GM12878 (cell line): ENCODE results near the gene PSMD8. TPM values are rescaled to one million over a fixed set of nuclear protein-coding genes. Genes with fewer than 3 reads are reported as not detected.

Experiments
- CBX3 ChIP-seq: fragments of 200-600 bp; sonication (generic); IDR thresholded peaks from 2 replicates; pipeline ENCODE4 v1.6.1; 2016; ENCODE audit warnings: low read depth, borderline replicate concordance
- DPF2 ChIP-seq: fragments of 450-650 bp; IDR thresholded peaks from 2 replicates; pipeline ENCODE4 v1.6.1; 2017; ENCODE audit warnings: mild to moderate bottlenecking
- ESRRA ChIP-seq: IDR thresholded peaks from 2 replicates; pipeline ENCODE4 v1.6.1; 2012; ENCODE audit warnings: mild to moderate bottlenecking, low read length, improper control_type of control experiment
- JUNB ChIP-seq: IDR thresholded peaks from 2 replicates; pipeline ENCODE4 v1.6.1; 2016; ENCODE audit warnings: antibody characterized with exemption, mild to moderate bottlenecking
- JUND ChIP-seq: IDR thresholded peaks from 2 replicates; pipeline ENCODE4 v1.6.1; 2012; ENCODE audit warnings: low read depth, mild to moderate bottlenecking, low read length, improper control_type of control experiment, moderate library complexity
- MEF2B ChIP-seq: fragments of 450-650 bp; IDR thresholded peaks from 2 replicates; pipeline ENCODE4 v1.6.1; 2018; ENCODE audit warnings: mild to moderate bottlenecking, moderate library complexity; ENCODE audit not compliant: partially characterized antibody, poor library complexity, severe bottlenecking
- MXI1 ChIP-seq: fragments of 150-350 bp; IDR thresholded peaks from 2 replicates; pipeline ENCODE4 v1.6.1; 2011; ENCODE audit warnings: low read depth, mild to moderate bottlenecking, inconsistent platforms, low read length, improper control_type of control experiment
- NFYB ChIP-seq: IDR thresholded peaks from 2 replicates; pipeline ENCODE4 v1.6.1; 2011; ENCODE audit warnings: low read depth, mild to moderate bottlenecking, low read length, improper control_type of control experiment, moderate library complexity; ENCODE audit not compliant: insufficient read depth
- NR2C1 ChIP-seq: fragments of 450-650 bp; IDR thresholded peaks from 2 replicates; pipeline ENCODE4 v1.6.1; 2017; ENCODE audit warnings: antibody characterized with exemption, mild to moderate bottlenecking, moderate library complexity
- NR2F1 ChIP-seq: fragments of 450-650 bp; conservative IDR thresholded peaks from 2 replicates; pipeline ENCODE4 v1.6.1; 2017; ENCODE audit warnings: mild to moderate bottlenecking
- PAX5 ChIP-seq: IDR thresholded peaks from 2 replicates; pipeline ENCODE4 v1.6.1; 2011; ENCODE audit warnings: low read depth, low read length, borderline replicate concordance
- RUNX3 ChIP-seq: IDR thresholded peaks from 2 replicates; pipeline ENCODE4 v1.6.1; 2012; ENCODE audit warnings: low read length, inconsistent platforms
- SMC3 ChIP-seq: IDR thresholded peaks from 2 replicates; pipeline ENCODE4 v1.6.1; 2011; ENCODE audit warnings: low read length, improper control_type of control experiment, borderline replicate concordance
- SREBF2 ChIP-seq: IDR thresholded peaks from 2 replicates; pipeline ENCODE4 v1.6.1; 2012; ENCODE audit warnings: mild to moderate bottlenecking, low read length
- ZNF207 ChIP-seq: fragments of 450-650 bp; IDR thresholded peaks from 2 replicates; pipeline ENCODE4 v1.6.1; 2014; ENCODE audit warnings: antibody characterized with exemption, mild to moderate bottlenecking, borderline replicate concordance
- polyA plus RNA-seq, 11 experiments: library from polyadenylated mRNA; depleted of rRNA in 4 of 11; unstranded in 6 of 11; stranded (reverse) in 5 of 11; fragments of >200 nt; fragmentation: Nextera tagmentation in 4 of 11; fragmentation: Illumina TruSeq in 1 of 11; extraction: Ambion mirVana in 4 of 11; extraction: Trizol in 1 of 11; gene quantifications; 1 replicate in 1 of 11; 2 replicates in 10 of 11; pipeline versions ENCODE4 v1.2.1 to v1.2.3, GENCODE V29; 2011 to 2016; ENCODE audit warnings: inconsistent platforms in 2 of 11, missing spikeins in 2 of 11, low read depth in 1 of 11
- total RNA-seq, 4 experiments: library from RNA; depleted of rRNA in 3 of 4; stranded (reverse); fragments of >200 nt in 3 of 4; fragmentation: Illumina TruSeq in 1 of 4; extraction: Trizol in 1 of 4; gene quantifications; 2 replicates each; pipeline versions ENCODE4 v1.2.1 to v1.2.3, GENCODE V29; 2013 to 2021
- TF ChIP-seq, protein P1 (sequence below): IDR thresholded peaks from 2 replicates; pipeline ENCODE4 v1.6.1; 2011; ENCODE audit warnings: borderline replicate concordance, low read depth, mild to moderate bottlenecking, moderate library complexity, mixed read lengths, low read length; ENCODE audit not compliant: insufficient read depth; ENCODE audit errors: extremely low read length
- TF ChIP-seq, protein P2 (sequence below): fragments of 450-650 bp; IDR thresholded peaks from 2 replicates; pipeline ENCODE4 v1.6.1; 2017; ENCODE audit warnings: low read depth, mild to moderate bottlenecking, moderate library complexity
- TF ChIP-seq, protein P3 (sequence below): IDR thresholded peaks from 2 replicates; pipeline ENCODE4 v1.6.1; 2011; ENCODE audit warnings: borderline replicate concordance, low read depth, mild to moderate bottlenecking, moderate library complexity, low read length; ENCODE audit not compliant: insufficient read depth, poor library complexity, severe bottlenecking
- TF ChIP-seq, protein P4 (sequence below): fragments of 450-650 bp; IDR thresholded peaks from 2 replicates; pipeline ENCODE4 v1.6.1; 2017; ENCODE audit warnings: antibody characterized with exemption, mild to moderate bottlenecking, moderate library complexity
- TF ChIP-seq, protein P5 (sequence below): IDR thresholded peaks from 2 replicates; pipeline ENCODE4 v1.6.1; 2011; ENCODE audit warnings: mild to moderate bottlenecking, low read depth, low read length, moderate library complexity; ENCODE audit not compliant: insufficient replicate concordance
- TF ChIP-seq, protein P6 (sequence below): IDR thresholded peaks from 2 replicates; pipeline ENCODE4 v1.6.1; 2011; ENCODE audit warnings: low read depth, mild to moderate bottlenecking, low read length, moderate library complexity, borderline replicate concordance; ENCODE audit errors: extremely low read depth

Gene PSMD8
- total and polyA plus RNA-seq, 10 of the 15 experiments (the other 5 are each of a cell fraction or from before 2014, with no cell fraction given) = 81.2 to 409 (median 268) TPM

DNA sequence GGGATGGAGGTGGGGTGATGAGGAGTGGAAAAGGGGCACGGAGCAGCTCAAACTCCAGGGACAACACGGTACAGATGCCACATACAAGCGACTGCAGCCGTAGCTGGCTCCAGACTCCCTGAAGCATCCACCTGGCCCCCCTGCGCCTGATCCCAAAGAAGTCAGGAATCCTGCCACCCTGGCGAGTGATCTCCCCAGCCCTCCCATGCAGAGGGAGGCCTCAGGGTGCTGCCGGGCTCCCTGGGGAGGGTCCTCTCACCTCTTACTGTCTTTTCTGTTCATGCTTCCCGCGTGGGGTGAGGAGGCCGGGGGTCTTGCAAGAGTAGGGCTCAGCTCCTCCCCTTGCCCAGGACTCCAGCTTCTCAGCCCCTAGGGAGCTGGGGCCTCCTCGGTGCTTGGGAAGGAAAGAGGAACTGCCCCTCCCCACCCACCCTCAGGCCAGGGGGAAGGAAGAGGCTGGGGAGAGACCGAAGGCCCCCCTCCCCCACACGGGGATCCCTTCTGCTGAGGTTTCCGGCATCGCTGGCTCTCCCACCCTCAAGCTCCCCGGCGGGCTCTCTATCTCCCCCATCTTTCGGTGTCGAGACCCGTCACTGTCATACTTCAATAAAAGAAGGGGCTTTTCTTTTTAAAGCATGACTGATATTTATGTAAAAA, 51.6 kb downstream of the PSMD8 start, which contains the start of gene RASGRP4 (continued):
- TF ChIP-seq, protein P1, sequence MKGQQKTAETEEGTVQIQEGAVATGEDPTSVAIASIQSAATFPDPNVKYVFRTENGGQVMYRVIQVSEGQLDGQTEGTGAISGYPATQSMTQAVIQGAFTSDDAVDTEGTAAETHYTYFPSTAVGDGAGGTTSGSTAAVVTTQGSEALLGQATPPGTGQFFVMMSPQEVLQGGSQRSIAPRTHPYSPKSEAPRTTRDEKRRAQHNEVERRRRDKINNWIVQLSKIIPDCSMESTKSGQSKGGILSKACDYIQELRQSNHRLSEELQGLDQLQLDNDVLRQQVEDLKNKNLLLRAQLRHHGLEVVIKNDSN = no peak
- no peak for TF ChIP-seq NFYB
- TF ChIP-seq SREBF2 = no peak
- no peak for TF ChIP-seq NR2C1
- no peak for TF ChIP-seq SMC3
- no peak for TF ChIP-seq NR2F1
- peak; percentile 50 for TF ChIP-seq MEF2B
- no peak for TF ChIP-seq CBX3
- TF ChIP-seq, protein P2, sequence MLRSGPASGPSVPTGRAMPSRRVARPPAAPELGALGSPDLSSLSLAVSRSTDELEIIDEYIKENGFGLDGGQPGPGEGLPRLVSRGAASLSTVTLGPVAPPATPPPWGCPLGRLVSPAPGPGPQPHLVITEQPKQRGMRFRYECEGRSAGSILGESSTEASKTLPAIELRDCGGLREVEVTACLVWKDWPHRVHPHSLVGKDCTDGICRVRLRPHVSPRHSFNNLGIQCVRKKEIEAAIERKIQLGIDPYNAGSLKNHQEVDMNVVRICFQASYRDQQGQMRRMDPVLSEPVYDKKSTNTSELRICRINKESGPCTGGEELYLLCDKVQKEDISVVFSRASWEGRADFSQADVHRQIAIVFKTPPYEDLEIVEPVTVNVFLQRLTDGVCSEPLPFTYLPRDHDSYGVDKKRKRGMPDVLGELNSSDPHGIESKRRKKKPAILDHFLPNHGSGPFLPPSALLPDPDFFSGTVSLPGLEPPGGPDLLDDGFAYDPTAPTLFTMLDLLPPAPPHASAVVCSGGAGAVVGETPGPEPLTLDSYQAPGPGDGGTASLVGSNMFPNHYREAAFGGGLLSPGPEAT = no peak
- TF ChIP-seq, protein P3, sequence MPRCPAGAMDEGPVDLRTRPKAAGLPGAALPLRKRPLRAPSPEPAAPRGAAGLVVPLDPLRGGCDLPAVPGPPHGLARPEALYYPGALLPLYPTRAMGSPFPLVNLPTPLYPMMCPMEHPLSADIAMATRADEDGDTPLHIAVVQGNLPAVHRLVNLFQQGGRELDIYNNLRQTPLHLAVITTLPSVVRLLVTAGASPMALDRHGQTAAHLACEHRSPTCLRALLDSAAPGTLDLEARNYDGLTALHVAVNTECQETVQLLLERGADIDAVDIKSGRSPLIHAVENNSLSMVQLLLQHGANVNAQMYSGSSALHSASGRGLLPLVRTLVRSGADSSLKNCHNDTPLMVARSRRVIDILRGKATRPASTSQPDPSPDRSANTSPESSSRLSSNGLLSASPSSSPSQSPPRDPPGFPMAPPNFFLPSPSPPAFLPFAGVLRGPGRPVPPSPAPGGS = no peak
- no peak for TF ChIP-seq JUND
- TF ChIP-seq, protein P4, sequence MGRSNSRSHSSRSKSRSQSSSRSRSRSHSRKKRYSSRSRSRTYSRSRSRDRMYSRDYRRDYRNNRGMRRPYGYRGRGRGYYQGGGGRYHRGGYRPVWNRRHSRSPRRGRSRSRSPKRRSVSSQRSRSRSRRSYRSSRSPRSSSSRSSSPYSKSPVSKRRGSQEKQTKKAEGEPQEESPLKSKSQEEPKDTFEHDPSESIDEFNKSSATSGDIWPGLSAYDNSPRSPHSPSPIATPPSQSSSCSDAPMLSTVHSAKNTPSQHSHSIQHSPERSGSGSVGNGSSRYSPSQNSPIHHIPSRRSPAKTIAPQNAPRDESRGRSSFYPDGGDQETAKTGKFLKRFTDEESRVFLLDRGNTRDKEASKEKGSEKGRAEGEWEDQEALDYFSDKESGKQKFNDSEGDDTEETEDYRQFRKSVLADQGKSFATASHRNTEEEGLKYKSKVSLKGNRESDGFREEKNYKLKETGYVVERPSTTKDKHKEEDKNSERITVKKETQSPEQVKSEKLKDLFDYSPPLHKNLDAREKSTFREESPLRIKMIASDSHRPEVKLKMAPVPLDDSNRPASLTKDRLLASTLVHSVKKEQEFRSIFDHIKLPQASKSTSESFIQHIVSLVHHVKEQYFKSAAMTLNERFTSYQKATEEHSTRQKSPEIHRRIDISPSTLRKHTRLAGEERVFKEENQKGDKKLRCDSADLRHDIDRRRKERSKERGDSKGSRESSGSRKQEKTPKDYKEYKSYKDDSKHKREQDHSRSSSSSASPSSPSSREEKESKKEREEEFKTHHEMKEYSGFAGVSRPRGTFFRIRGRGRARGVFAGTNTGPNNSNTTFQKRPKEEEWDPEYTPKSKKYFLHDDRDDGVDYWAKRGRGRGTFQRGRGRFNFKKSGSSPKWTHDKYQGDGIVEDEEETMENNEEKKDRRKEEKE = no peak
- 0 out of 2 replicates have a peak, but pooled peaks have one; percentile 9 for TF ChIP-seq PAX5
- no peak for TF ChIP-seq ZNF207
- TF ChIP-seq JUNB = 0 out of 2 replicates have a peak, but pooled peaks have one; percentile 20
- TF ChIP-seq DPF2 = no peak
- TF ChIP-seq, protein P5, sequence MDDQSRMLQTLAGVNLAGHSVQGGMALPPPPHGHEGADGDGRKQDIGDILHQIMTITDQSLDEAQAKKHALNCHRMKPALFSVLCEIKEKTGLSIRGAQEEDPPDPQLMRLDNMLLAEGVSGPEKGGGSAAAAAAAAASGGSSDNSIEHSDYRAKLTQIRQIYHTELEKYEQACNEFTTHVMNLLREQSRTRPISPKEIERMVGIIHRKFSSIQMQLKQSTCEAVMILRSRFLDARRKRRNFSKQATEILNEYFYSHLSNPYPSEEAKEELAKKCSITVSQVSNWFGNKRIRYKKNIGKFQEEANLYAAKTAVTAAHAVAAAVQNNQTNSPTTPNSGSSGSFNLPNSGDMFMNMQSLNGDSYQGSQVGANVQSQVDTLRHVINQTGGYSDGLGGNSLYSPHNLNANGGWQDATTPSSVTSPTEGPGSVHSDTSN = no peak
- TF ChIP-seq, protein P6, sequence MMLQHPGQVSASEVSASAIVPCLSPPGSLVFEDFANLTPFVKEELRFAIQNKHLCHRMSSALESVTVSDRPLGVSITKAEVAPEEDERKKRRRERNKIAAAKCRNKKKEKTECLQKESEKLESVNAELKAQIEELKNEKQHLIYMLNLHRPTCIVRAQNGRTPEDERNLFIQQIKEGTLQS = no peak
- TF ChIP-seq RUNX3 = peak; percentile 68
- no peak for TF ChIP-seq MXI1
- no peak for TF ChIP-seq ESRRA
